Measurements from ENCODE around the gene C14orf39. TPM values are rescaled to one million over a fixed set of nuclear protein-coding genes. Genes with fewer than 3 reads are reported as not detected.
A peak's percentile ranks its signal among the peaks of the same experiment; 100 is the strongest.

Gene C14orf39
- total RNA-seq, result not detected
- long read RNA-seq, result 0 reads

GRCh38 chr14:60485598-60486251, at the start of gene C14orf39:
TSS of gene C14orf39 (minus strand) at chr14:60486063. CDS start at chr14:60485078, 985 bp downstream.
- no peaks in the 10 kb centered on the region for H3K4me1 ChIP-seq
- peaks cover 45% of the 10 kb centered on the region for H3K27me3 ChIP-seq (ENCODE audit: low read depth)
- no peak for DNase-seq
- peak in 1 of 2 donors; percentile 30 for ATAC-seq
- no peaks in the 10 kb centered on the region for H3K36me3 ChIP-seq
- intact Hi-C loops (cut with DNase I), result no loop called here
- H3K27ac ChIP-seq, result no peak within 1 kb of the TSS
- TF ChIP-seq CTCF (IDR thresholded peaks at IDR 0.05), result no peak
- no peak within 1 kb of the TSS for H3K4me3 ChIP-seq
- no peaks in the 10 kb centered on the region for H3K9me3 ChIP-seq

- DNase-seq (no peak), ATAC-seq (no peak)
- H3K27ac ChIP-seq, result no peak overlapping the region
- H3K27me3 ChIP-seq (ENCODE audit: low read depth), result peaks cover 7% of the 10 kb centered on the region
- no peak for TF ChIP-seq CTCF (IDR thresholded peaks at IDR 0.05)
- H3K4me1 ChIP-seq, result no peaks in the 10 kb centered on the region
- no peaks in the 10 kb centered on the region for H3K36me3 ChIP-seq
- no peaks in the 10 kb centered on the region for H3K9me3 ChIP-seq
- H3K4me3 ChIP-seq, result no peak overlapping the region
- intact Hi-C loops (cut with DNase I), result no loop called here
Measured at GRCh38 chr14:60532442-60532841, 46.6 kb upstream of the C14orf39 start.

DNA sequence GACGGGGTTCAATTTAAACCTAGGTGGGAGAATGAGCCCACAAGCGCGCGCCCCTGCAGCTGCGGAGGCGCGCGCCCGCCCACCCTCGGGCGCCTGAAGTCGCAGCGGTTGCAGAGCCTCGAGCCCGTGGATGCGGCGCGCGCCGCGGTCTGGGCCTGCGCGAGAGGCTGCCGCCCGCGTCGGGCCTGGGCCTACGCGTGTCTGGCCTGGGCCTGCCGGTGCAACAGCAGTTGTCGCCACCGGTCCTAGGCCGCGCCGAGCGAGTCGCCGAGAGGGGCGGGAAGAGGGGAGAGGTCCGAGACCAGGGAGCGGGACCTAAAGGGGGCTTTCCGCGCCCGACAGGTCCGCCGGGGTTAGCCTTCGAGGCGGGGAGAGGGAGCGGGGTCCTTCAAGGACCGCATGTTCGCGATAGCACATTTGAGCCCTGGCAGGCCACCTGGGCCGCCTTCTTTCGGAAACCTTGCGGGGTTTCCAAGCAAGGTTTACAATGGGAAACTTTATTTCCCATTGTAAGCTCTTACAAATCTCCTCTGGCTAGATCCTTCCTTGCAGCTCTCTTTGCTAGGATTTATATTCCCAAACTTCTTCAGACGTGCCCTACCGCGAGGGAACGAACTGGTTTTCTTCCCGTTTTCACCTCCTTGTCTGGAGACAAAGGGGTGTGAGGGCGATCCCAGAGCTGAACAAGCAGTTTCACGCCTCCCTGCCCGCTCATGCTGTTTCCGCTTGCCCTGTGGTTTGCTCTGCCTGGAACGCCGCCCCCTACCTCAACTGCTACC, 29.8 kb upstream of the C14orf39 start:
- ATAC-seq, result peak; percentile 25 to 26
- no peak for DNase-seq
- TF ChIP-seq CTCF (IDR thresholded peaks at IDR 0.05), result no peak
- intact Hi-C loops (cut with DNase I), result no loop called here
- H3K27me3 ChIP-seq (ENCODE audit: low read depth), result peaks cover 70% of the 10 kb centered on the region
- no peaks in the 10 kb centered on the region for H3K36me3 ChIP-seq
- H3K4me3 ChIP-seq, result no peak overlapping the region
- peaks cover 16% of the 10 kb centered on the region for H3K4me1 ChIP-seq
- H3K27ac ChIP-seq, result no peak overlapping the region
- no peaks in the 10 kb centered on the region for H3K9me3 ChIP-seq

- Histone ChIP-seq H3K36me3 (no peaks in the 10 kb centered on the region), H3K4me3 (peak overlapping the region; percentile 41), H3K4me1 (peaks cover 22% of the 10 kb centered on the region), H3K9me3 (no peaks in the 10 kb centered on the region), H3K27ac (no peak overlapping the region), H3K27me3 (ENCODE audit: low read depth) (peaks cover 78% of the 10 kb centered on the region)
- DNase-seq, result no peak
- ATAC-seq, result peak; percentile 63 to 67
- TF ChIP-seq CTCF (IDR thresholded peaks at IDR 0.05), result peak; percentile 29
- intact Hi-C loops (cut with DNase I), result no loop called here
Measured at GRCh38 chr14:60514741-60515491, 29.1 kb upstream of the C14orf39 start.

- H3K9me3 ChIP-seq, result no peaks in the 10 kb centered on the region
- peaks cover 27% of the 10 kb centered on the region for H3K4me1 ChIP-seq
- intact Hi-C loops (cut with DNase I), result no loop called here
- no peak overlapping the region for H3K27ac ChIP-seq
- H3K4me3 ChIP-seq, result peak overlapping the region; percentile 41
- no peak for ATAC-seq
- H3K36me3 ChIP-seq, result no peaks in the 10 kb centered on the region
- H3K27me3 ChIP-seq (ENCODE audit: low read depth), result peaks cover 84% of the 10 kb centered on the region
- no peak for TF ChIP-seq CTCF (IDR thresholded peaks at IDR 0.05)
- no peak for DNase-seq
Measured at GRCh38 chr14:60514378-60514740, 28.5 kb upstream of the C14orf39 start.

All from lower lobe of right lung (tissue), 2 donors.